GM18858 (cell line): ENCODE data around the gene MYRF.

ENCODE experiments used
- ATAC-seq: cut with Tn5 transposase; IDR thresholded peaks from one replicate; pipeline ENCODE4 v1.9.1; 2021; ENCODE audit not compliant: unreplicated experiment

Gene MYRF

DNA sequence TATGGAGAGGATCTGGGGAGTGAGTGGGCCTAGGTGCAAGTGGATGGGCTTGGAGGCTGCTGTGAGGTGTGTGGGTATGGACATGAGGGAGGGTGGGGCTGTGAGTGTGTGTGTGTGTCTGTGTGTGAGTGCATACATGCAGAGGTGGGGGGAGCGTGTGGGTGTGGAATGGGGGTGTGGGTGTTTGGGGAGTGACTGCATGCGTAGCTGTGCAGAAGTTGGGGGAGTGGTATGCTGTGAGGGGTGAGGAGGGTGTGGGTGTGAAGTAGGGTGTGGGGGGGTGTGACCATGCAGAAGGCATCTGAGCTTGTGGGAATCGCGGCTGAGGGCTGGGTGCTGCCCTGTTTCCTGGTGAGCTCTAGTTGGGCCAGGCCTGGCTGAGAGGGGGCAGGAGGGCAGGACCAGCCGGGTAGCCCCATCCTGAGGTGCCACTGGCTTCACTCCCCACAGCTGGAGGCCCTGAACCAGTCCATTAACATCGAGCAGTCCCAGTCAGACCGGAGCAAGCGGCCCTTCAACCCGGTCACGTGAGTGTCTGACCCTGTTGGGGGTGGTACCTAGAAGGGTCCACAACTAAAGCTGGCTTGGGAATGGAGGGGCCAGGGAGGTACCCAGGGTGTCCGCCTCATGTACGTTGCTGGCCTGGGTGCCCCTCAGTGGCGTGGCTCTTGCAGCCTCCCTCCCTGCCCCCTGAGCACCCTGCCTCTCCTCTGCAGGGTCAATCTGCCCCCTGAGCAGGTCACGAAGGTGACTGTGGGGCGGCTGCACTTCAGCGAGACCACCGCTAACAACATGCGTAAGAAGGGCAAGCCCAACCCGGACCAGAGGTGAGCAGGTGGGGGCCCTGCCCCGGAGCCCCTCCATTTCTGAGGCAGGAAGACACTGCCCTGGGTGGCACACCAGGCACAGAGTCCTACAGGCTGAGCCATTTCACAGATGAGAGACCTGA, 23.4 kb downstream of the MYRF start:
- ATAC-seq, result no peak

DNA sequence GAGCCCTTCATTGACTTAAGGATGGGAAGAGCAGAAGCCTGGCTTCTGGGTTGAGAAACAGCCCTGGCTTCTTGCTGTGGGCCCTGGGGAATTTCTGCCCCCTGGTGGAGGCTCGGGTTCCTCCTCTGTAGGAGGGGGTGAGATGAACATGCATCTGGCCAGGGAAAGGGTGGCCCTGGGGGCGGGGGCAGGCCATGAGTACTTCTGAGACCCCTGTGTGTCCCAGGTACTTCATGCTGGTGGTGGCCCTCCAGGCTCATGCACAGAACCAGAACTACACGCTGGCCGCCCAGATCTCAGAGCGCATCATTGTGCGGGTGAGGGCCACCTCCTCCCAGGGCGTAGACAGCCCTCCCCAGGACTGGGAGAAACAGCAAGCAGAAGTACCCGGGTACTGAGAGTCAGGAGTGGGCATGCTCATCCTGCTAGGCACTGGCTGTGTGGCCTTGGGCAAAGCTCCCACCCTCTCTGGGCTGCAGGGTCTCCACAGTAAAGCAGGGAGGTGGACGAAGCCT, 24.2 kb downstream of the MYRF start:
- no peak for ATAC-seq

DNA sequence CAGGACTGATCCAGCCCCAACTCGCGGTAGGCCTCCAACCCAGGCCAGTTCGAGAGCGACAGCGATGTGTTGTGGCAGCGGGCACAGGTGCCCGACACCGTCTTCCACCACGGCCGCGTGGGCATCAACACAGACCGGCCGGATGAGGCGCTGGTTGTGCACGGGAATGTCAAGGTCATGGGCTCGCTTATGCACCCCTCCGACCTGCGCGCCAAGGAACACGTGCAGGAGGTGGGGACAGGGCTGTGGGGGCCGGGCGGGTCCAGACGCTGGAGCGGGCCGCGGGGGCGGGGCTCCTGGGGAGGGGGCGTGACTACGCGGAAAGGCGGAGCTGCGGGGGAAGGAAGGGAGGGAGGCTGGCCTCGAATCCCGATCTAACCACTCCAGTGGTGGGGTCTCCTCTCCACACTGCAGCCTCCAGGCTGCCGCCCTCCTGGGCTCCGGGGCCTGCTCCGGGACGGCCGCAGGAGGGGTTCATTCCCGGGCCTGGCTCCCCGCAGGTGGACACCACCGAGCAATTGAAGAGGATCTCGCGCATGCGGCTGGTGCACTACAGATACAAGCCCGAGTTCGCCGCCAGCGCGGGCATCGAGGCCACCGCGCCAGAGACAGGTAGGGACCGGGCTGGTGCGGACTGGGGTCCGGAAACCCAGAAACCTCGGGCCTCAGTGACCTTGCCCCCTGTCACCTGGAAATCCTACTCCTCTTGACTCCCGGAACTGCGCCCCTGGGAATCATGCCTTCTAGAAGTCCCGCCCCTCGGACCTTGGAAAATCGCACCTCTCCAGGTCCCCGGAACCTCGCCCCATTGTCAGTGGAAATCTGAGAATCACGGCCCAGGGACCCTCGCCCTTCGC, 25.0 kb downstream of the MYRF start:
- ATAC-seq, result no peak

DNA sequence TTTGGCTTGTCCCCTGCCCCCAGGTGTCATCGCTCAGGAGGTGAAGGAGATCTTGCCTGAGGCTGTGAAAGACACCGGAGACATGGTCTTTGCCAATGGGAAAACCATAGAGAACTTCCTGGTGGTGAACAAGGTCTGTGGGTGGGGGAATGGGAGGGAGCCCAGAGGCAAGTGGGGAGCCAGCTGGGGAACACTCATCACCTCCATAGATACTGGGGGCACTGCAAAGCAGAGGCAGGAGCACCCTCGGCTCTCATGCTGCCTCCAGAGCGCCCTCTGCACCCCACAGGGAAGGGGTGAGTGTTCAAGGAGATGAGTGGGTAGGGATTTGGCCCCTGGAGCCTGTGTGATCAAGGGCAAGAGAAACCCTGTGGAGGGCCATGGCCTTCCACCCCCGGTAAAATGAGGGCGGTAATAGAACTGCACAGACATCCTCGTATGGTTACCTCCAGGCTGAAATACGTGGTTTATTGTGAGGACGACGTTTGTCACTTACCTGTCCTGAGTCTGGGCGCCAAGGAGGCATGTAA, 26.0 kb downstream of the MYRF start:
- ATAC-seq, result no peak

GRCh38 chr11:61778920-61779650, 26.6 kb downstream of the MYRF start:
- ATAC-seq, result no peak

DNA sequence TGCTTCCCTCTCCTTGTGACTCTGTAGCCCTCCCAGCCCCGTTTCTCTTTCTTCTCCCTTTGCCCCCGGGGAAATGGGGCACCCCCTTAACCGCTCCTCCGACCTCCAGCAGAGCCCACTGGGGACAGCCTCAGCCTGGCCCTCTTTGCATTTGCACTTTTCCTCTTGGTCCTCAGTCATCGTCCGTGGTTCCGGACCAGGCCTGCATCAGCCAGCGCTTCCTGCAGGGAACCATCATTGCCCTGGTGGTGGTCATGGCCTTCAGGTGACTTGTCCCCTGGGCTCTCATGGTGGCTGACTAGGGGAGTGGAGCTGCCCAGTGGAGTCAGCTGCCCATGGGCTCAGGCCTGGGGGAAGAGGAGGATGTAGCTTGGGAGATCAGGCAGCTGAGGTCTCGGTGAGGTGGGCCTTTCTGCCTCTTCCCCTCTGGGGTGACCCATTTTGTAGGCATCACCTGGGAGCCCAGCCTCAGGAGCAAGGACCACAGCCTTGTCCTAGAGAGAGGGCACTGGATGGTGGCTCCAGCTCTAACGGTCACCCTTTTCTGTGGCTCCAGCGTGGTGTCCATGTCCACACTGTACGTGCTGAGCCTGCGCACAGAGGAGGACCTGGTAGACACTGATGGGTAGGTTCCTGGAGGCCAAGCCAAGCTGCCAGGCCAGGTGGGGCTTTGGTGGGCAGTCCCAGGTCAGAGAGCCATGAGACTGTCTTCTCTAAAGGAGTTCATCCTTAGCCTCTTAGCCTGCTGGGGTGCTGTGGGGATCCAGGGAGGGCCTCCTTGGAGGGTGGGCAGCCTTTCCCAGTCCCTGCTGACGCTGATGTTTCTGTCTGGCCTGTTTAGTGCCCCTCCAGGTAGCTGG, 27.5 kb downstream of the MYRF start:
- no peak for ATAC-seq

- no peak for ATAC-seq
These were observed 28.2 kb downstream of the MYRF start for GRCh38 chr11:61780581-61781162.

DNA sequence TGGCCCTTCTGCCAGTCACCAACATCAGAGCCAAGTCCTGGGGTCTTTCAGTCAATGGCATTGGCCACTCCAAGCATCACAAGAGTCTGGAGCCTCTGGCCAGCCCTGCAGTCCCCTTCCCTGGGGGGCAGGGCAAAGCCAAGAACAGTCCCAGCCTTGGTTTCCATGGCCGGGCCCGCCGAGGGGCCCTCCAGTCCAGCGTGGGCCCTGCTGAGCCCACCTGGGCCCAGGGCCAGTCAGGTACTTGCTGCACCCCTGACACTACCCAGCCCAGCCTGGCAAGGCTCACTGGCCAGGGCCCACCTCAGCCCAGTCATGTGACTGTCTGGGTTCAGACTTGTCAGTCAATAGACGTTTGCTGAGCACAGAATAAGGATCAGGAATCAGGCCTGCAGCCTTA, 29.1 kb downstream of the MYRF start:
- ATAC-seq, result no peak

- ATAC-seq, result no peak
These were observed 29.9 kb downstream of the MYRF start for GRCh38 chr11:61782299-61782698.

GRCh38 chr11:61782841-61783240, 30.4 kb downstream of the MYRF start:
- no peak for ATAC-seq

GRCh38 chr11:61783717-61784505, 31.5 kb downstream of the MYRF start:
- ATAC-seq, result no peak

- no peak for ATAC-seq
These were observed 32.0 kb downstream of the MYRF start for GRCh38 chr11:61784506-61784805.

- no peak for ATAC-seq
These were observed 33.5 kb downstream of the MYRF start for GRCh38 chr11:61785837-61786402.

DNA sequence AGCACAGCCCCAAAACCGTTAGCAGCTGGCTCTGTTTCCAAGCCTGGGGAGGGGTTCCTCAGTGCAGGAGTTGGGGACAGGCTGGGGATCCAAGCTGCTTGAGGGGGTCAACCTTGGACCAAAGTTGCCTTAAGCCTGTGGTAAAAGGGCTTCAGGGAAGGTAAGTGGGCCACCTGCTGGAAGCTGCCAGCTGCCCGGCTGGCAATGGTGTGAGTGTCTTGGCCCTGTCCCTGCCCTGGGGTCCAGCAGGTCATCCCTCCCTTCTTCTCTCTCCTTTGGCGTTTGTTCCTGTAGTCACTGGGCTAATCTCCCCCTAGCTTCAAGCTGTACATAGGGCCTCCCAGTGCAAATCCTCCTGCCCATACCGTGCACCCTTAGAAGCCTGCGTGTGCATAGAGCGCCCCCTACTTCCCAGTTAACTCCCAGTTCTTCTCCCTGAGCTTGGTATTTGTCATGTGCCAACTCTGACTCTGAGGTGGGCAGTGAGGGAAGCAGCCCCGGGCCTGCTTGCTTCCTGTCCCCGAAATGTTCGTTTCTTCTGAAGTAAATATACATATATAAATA, 35.6 kb downstream of the MYRF start:
- ATAC-seq, result no peak

DNA sequence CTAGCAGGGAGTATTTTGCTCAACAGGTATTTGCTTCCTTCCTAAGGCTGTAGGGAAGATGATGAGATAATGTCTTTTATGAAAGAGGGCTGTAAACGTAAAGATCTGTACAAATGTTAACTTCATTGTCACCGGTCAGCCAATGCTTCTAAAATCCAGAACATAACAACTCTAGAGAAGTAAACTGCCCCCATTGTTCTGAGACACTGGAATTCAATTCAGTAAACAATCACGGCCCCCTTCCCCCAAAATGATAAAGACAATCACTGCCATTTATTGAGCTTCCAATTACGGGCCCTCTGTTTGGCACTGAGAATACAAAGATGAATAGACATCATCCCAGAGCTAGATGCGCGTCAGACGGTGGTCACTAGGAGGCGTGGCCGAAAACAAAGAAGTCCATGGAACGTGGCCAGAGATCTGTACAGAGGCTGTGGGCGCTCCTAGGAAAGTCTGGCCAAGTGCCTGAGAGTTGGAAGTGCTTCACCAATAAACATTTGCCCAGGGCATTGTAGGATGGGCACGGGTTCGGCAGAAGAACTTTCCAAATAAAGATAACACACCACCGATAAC, 39.4 kb downstream of the MYRF start:
- peak; percentile 19 for ATAC-seq

DNA sequence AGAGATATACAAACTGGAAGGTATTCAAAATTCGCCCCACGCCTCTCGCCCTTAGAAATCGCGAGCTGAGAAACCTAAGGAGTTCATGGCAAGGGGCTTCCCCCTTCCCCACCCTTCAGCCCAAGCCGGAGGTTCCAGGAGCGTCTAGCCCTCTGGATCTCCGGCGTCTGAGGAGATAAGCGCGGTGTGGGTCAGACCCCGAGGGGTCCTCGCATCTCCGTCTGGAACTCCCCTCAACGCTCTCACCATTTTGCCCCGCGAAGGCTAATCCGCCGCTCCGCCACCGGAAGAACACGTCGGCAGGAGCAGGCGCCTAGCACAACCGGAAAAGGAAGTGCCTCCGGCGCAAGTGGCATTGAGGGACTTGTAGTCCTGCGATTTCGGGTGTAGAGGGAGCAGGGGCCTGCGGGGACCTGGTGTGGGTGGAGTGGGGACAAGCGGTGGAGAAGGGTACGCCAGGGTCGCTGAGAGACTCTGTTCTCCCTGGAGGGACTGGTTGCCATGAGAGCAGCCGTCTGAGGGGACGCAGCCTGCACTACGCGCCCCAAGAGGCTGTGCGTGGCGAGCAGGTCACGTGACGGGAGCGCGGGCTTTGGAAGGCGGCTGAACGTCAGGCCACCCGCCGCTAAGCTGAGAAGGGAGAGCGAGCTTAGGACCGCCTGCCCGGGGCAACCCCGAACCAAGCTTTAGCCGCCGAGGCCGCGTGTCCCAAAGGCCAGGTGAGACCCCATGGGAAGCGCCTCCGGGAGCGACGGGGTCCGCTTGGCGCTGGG, 40.1 kb downstream of the MYRF start, which contains the start of the genes FEN1 and TMEM258:
Gene FEN1, plus strand, starts transcription at position 602 of the 773 bp plus-strand sequence. CDS start 2,451 bp downstream, outside the sequence.
Gene TMEM258, minus strand, starts transcription at position 290 of the 773 bp plus-strand sequence. Its CDS starts 41 bp downstream, at position 249.
- peak; percentile 56 for ATAC-seq
